HS-5 (cell line): ENCODE measurements around the gene TRIM32.

Experiments
- DNase-seq: peaks from one replicate; pipeline ENCODE4 v3.0.0-alpha.2; 2012; ENCODE audit warnings: low read depth

TRIM32 gene

DNA sequence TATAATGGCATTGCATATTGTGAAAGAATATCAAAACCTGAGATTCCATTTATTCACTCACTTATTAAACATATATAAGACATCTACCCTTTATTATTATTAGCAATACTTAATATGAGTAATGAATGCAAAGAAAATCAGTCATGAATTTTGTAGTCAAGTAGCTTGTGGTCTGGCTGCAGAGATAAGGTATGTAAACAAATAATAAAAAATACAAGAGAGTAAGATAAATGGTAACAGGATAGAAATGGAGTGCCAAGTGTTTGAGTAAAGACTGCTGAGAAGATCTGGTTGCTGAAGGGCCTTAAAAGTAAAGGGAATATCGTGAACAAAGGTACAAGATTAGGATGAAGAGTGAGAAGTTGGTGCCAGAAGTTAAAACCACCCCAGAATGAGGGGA, 18.4 kb downstream of the TRIM32 start:
- DNase-seq: no peak

DNA sequence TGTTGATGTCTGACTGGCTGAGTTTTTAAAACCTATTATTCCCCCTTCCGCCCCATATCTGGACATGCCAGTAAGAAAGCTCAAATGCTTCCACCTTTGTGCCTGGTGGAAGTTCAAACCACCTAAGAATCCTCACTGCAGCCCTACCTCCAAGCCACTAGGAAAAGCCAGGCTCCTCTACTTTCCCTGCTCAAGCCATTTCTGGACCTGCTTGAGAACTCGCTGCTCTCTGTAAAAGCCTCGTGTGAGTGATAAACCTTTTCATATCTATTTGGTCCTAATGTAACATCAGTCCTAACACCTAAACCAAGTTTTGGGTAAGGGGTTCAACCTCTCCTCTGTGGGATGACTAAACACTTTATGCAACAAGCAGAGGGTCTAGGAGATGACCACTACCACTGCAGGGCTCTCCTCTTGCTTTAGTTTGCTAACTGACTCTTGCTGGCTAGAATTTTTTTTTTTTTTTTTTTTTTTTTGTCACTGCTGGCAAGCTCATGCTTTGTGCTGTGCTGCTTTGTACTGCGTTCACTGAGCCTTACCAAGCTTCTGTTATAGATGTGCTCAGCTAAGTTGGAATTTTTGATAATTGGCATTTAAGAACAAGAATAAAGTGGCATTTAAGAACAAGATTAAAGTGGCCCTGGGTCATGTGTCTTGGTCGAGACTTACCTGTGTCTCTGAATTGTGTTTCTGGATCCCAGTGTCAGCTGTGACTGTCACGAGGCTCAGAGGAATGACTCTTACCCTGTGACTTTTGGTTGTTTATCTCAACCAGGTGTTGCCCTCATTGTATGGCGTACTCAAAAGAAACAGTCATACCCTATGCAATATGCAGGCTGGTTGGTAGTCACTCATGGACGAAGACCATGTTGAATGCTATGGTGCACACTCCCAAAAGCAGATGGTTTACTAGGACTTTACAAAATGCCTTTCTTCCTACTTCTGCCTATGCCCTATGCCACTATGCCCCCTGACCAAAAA, 19.5 kb downstream of the TRIM32 start:
- no peak for DNase-seq

DNA sequence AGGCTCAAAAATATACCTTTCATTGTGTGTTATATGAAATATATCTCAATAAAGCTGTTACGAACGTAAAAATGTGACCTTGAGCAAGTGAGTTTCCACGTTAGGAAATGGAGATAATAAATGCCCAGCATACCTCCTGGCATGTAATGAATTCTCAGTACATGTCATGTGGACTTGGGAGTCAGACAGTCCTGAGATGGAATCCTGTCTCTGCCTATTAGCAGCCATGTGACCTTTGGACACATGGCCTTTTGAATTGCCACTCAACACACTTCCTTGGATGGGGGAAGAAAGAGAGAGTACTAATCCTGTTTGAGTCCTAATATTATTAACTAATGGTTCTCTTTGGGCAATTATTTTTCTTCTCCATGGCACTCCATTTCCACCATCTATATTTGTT, 25.7 kb downstream of the TRIM32 start:
- no peak for DNase-seq

DNA sequence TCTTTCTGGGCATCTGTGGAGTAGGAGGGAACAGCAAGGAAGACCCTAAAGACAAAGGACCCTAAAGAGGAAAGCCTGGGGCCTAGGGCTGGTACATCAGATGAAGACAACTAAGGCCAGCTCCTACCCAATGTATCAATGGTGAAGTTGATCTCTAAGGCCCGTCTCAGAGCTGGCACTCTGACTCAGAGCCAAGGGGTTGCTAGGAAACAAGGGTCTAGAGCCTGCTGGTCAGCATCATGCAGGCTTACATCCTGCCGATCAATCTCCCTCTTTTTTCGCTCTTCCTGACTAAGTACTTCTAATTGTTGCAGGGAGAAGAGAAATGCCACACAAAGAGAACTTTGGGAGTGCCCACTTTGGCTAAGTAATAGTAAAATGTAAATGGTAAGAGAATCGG, 26.2 kb downstream of the TRIM32 start:
- no peak for DNase-seq

DNA sequence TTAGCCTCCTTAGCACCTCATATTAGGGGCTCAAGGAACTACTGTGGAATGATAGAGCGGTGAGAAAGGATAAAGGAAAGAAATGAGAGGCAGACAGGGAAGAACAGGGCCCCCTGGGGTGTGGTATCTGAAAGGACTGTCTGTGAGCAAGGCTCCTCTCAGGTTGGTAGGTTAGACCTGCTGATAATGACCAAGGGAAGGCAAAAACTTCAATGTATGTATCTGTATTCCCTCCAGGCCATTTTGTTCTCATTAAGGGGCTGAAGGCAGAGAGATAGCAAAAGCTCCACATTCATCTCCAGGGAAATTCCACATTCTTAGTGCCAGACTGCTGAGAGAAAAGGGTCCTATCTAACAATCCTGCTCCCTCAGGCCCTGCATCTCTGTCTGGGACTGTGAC, 28.6 kb downstream of the TRIM32 start:
- no peak for DNase-seq

DNA sequence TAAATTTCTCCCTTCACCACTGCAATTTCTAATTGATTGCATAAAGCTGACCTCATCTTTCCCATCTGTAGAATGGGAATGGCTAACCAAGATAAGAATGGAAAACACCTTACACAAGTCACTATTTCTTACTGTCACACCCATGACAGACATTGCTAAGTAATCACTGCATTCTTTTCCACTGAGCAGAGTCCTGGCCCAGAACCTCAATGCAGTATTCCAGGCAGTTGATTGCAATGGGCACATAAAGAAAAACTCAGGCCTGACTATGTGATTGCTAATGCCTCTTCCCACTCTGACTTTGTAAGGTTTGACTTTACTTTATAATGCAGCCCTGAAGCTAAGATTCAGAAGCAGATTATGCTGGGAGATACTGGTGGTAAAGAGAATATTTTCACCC, 29.3 kb downstream of the TRIM32 start:
- no peak for DNase-seq

DNA sequence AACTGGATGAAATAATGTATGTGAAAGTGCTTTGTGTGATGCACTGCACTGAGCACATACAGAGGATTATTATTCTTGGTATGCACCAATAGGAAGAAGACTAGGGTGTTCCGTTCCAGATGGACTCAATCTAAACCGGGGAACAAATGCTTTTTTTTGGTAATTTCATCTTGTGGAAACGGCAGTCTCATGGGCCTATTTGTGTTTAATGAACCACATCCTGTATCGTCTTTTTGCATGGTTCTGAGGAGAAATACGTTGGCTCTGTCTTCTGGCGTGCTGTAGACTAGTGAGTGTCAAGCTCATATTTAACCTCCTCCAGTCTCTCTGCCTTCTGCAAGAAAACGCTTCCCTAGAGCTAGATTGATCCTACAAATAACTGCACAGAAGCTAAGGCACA, 30.0 kb downstream of the TRIM32 start:
- DNase-seq: no peak

DNA sequence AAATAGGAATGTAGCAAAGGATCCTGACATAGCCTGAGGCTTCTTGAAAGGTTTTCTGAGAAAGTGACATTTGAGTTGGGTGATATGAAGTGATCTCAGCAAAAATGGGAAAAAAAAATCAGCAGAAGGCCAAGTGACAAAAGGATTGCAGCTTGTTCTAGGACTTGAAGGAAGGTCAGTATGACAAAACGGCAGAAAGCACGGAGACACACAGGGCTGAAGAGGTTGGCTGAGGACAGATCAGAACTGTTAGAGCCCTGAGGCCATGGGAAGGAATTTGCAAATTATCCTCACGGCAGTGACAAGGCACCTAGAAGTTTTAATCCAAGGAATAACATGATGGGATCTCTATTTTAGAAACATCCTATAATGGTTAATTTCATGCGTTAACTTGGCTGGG, 31.0 kb downstream of the TRIM32 start:
- no peak for DNase-seq

DNA sequence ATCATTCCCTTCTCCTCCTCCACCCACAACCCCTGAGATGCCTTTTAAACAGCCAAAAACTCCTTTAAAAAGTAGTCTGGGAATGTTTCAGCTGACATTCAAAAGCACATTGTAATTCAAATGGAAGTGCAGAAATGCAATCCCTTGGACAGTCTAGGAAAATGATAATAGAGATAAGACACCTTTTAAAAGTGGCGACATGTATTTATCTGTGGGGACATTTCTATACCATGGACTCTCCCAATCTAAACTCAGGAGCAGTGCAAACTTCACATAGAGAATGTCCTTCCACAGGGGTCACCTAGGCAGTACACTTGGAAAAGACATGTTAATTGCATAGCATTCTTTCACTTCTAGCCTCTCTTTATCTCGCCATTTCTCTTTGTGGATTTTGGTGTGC, 33.0 kb downstream of the TRIM32 start:
- DNase-seq: no peak

DNA sequence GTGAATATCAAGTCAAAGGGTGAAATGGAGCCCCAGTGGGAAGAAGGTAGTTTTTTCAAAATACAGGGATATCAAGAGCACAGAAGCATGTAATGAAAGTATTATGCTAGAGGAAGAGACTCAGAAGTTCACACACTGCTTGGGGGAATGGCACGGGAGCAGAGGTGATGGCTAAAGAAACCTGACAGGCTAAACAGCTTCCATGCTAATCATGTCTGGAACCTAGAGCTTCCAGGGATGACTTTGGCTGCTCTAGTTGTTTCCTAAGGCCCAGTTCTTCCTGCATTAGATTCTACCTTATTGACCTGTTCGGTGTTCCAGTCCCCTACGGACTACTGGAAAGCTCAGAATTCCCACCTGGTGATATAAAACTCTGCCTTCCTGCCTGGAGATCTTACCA, 34.3 kb downstream of the TRIM32 start:
- DNase-seq: no peak

DNA sequence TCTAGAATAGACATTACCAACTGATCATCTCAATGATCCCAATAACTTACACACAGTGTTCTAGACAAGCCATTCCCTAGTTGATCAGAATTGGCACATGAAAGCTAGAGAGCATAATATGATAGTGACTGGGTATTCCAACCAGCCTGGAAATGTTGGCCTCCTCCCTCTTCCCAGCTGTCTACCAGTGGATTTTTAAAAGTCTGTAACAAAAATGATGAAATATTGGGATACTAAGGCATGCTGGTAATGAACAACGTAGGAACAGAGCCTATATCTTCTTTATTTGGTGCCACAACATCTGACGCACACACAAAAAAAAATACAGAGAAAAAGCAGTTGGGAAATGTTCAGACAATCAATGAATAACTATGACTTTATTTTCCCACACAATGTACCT, 34.8 kb downstream of the TRIM32 start:
- DNase-seq: no peak

DNA sequence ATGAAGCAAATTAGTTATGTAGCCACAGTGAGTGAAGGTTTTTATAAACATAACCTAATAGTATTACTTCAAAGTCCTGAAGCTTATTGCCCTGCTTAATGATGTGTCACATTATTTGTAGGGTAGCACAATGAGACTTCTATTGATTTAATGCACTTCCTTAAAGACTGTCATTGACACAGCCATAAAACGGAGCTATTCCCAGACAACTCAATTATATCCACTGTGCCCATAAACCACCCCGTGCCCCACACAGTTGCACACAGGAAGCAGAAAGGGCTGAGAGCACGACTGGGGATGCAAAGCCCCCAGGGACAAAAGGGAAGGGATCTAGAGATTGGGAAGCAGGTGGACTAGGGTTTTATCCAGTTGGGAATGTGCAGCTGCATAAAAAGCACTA, 37.0 kb downstream of the TRIM32 start:
- DNase-seq: no peak

DNA sequence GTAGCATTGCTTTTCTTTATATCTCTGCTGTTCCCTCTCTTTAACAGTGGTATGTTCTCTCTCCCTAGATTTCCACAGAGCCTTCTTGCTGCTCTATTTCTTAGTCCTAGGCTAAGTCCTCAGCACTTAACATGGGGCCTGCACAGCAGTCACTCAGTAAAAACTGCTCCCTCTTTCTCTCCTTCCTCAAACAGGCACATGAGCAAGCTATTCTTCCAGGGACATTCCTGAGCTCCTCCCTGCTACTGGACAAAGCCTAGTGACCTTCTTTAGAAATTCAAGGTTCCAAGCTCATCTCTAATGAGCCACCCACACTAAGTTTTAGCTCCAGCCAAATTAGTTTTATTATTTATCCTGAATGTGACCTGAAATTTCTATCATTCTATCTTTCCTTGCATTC, 39.5 kb downstream of the TRIM32 start:
- no peak for DNase-seq

DNA sequence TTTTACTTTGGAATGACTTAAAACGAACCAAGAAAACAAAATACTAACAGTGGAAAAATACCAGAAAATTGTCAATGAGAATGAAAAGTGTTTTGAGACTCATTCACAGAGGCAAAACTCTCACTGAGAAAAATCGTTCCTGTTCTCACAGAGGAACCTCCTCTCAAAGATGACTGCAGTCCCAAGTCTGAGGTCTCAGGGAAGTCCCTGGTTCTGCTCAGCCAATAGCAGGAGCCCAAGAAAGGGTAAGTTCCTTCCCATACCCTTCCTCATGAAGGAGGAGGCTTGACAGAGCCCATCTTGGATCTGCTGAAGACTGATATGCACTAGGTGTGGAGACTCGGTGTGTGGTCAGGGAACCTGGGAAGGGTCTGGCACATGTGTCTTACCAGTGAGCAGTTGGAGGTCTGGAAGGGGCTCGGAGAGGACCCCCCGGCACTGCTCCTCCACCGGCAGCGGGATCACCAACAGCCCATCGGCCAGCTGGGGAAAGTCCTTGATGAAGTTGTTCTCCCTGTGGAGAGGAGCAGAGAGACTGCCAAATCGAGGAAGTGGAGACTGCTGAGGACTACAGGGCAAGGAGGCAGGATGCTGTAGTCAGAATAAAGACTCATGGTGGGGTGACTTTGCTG, 46.0 kb downstream of the TRIM32 start:
- DNase-seq: no peak

DNA sequence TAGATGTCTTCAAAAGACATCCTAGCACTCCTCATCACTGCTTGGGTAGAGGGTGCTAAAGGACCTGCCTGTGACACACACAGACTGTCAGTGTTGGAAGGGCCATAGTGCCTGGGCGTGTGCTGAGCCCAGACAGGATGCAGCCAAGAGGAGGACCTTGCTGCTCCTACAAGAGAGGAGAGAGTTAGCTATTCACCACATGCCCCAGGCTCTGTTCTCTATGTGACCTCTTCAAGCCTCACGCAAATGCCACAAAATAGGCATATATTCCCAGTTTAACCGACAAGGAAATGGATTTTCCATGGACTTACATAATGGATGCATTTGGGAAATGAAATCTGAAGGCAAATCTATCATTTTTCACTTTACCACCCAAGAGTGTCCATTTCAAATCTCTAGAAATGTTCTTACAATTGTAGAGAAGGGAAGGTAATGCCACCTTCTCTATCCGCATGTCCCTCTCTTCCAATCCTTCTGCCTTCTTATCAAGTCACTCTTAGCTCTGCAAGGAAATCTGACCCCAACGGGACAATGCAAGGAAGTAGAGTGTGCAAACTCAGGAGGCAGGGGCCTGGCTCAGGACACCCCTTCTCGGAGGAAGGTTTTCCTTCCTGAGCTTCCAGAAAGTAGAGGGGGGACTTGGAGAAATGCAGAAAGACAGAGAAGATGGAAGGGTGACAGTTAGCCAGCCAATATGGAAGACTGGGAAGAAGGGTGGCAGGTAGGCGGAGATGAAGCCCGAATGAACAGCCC, 49.5 kb downstream of the TRIM32 start:
- DNase-seq: no peak

DNA sequence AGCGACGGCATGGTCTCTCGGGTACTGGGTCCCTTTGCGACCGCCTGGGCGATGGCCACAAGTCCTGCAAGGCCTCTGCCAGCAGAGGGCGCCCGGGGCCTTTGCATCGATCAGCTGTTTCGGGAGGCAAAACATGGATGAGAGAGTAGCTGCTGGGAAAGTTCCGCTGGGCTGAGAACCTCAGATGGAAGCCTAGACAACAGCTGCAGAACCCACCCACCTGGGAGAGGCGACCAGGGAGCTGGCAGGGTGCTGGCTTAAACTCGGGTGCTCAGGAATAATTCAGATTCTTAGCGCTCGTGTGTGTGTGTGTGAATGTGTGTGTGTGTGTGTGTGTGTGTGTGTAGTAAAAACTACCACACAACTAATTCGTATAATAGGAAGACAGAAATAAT, 50.0 kb downstream of the TRIM32 start:
- DNase-seq: no peak

DNA sequence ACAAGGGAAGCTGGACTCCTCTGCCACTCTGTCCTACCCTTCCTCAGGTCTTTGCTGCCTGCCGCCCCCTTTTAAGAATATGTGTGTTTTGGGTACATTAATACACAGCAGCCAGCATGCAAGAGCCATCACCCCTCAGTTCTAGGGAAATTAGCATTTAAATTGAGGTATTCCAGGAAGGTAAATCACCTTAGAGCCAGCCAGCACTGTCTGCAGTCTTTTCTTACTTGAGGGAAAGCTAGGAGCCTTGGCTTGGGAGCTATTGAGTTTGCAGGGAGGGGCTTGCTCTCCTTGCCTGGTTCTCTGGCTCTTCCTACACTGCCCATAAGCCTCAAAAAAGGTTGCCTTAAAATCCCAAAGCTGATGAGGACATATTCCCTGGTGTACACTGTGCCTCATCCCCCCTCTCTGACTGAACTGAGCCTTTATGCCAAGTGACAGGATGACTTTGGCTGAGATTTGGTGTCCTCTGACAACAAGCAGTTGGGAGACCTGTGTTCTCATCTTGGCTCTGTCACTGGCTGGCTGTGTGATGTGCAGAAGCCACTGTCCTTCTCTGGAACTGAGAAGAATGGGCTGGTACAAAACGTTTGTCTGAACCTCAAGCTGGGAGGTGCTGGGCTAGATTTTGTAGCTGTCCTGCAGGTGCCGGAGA, 54.1 kb downstream of the TRIM32 start:
- DNase-seq: no peak

DNA sequence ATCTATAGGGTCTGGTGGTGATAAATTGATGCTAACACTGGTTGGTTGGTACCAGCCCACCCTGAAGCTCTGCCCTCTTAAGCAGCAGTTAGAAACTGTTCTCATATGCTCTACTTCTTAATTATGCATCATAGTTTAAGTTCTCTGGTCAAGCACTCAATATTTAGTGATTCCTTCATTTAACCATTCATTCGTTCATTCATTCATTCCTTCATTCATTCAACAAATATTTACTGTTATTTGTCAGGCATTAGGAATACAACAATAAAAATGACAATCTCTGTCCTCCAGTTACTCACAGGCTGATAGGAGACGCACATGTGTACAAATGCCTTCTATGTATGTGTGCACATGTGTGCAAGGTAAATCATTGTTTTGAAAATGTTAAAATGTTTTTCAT, 54.6 kb downstream of the TRIM32 start:
- no peak for DNase-seq

DNA sequence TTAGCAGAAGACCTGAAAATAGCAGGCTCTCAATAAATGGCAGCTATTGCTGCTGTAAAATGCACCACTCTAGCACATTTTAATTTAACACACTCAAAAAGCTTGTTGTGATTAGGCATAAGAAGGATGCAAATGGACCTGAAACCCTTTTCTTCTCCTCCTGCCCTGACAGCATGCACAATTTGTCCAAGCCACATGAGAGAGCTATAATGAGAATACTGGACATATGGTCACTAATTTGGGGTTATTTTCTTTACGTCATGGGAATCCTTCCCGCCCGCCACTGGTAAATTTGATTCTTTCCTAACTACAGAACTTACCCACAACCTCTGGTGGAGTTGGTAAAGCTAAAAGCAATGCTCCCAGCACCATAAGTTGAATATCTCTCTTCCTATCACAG, 62.1 kb downstream of the TRIM32 start:
- DNase-seq: no peak

DNA sequence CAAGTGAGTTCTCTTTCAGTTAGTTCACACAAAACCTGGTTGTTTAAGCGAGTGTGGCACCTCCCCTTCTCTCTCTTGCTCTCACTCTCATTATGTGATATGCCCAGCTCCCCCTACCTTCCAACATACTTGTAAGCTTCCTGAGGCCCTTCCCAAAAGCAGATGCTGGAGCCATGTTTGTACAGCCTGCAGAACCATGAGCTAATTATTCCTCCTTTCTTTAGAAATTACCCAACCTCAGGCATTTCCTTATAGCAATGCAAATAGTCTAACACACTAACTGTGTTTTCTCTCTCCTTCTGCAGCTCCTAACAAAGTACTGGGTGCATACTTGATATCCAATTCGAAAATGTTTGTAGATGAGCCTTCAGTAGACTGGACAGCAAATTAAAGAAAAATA, 62.7 kb downstream of the TRIM32 start:
- no peak for DNase-seq

DNA sequence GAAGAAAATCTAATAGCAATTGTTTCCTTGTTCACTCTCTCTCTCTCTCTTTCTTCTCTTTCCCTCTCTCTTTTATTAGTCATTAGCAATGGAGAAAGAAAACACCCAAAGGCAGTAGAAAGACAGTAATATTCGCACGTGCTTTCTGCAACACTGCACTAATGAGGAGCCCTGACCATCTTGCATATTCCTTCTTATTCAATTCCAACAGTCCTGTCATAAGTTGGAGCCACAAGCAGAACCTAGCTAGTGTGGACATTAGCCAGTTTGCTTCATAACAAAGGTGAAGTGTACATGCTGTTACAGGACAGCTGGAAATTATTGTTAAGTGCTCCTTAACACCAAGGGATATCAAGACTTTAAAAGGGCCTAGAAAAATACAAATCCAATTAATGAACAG, 63.4 kb downstream of the TRIM32 start:
- DNase-seq: no peak
